GM04503 (cell line): ENCODE data around the gene PCNX4.
"Not testable (repeated sequence)": the region's sequence is repeated elsewhere in the genome, so short reads cannot be mapped to it uniquely, and the experiment has no call there.

Experiments
- DNase-seq: peaks from one replicate; pipeline ENCODE4 v3.0.0-alpha.2; 2012; ENCODE audit warnings: low read depth

PCNX4 gene

DNA sequence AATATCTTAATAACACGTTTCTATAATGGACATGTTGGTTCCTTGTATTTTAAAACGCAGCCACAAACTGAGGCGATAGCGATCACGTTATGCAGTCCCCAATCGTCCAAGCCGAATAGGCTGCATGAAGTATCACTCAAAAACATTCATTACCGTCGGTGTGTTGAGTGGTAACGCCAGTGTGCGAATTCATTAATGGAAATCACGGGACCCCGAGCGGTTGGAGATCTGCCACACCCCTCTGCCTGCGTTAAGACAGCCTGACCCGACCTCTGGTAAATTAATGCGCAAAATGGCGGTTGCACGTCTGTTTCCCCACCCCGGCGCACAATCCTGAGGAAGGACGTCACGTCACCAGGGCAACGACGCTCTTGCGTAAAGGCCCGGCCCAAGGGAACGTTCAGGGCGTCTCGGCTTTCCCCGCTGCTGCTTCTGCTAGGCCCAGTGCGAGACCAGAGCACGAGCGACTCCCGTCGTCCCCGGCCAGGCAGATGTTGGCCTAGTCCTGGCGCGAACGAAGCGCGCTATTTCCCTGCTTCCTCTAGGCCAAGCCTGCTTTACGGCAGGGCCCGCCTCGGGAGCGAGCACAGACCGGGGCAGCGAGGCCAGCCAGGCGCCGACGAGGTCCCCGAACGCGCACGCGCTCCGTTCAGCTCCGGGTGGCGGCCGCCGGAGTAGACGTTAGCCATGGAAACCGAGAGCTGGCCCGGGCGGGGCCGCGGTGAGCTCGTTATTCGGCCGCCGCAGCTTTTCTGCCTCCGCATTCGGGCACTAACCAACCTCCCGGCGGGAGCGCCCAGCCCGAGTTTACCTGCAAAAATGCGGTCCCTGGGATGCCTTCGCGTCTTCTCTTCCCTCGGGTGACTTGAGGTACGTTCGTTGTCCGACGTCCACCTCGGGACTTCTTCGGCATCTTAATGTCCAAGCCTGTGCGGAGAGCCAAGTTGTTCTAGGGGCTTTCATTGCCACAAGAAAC is at the start of gene PCNX4:
Gene PCNX4 (plus strand): TSS at position 374 of the 976 bp plus-strand sequence. CDS start 15,716 bp downstream, outside the sequence.
- peak; percentile 93 for DNase-seq

DNA sequence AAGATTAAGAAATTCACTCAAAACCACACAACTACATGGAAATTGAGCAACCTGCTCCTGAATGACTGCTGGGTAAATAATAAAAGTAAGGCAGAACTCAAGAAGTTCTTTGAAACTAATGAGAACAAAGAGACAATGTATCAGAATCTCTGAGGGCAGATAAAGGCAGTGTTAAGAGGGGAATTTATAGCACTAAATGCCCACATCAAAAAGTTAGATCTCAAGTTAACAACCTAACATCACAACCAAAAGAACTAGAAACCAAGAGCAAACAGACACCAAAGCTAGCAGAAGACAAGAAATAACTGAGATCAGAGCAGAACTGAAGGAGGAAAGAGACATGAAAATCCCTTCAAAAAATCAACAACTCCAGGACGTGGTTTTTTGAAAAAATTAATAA is 43.7 kb upstream of the PCNX4 start:
- not testable (repeated sequence) for DNase-seq

GRCh38 chr14:60051721-60052221 is 40.0 kb upstream of the PCNX4 start:
- DNase-seq: peak; percentile 8

DNA sequence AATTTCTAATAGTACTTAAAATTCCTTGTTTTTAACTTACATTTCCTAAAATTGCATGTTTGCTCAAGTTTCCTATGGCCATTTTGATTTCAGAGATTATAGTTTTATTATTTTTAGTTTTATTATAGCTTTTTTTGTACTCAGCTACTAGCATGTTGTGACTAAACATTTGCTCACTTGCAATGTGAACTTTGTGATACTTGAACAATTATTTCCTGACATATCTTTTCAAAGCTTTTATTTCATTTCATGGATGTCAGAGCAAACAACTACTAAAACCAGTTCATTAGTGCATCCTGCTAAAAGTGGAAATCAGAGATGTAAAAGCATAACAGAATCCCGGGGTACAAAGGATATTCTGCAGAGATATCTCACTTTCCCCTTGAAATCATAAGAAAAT is 33.6 kb upstream of the PCNX4 start:
- DNase-seq: no peak

DNA sequence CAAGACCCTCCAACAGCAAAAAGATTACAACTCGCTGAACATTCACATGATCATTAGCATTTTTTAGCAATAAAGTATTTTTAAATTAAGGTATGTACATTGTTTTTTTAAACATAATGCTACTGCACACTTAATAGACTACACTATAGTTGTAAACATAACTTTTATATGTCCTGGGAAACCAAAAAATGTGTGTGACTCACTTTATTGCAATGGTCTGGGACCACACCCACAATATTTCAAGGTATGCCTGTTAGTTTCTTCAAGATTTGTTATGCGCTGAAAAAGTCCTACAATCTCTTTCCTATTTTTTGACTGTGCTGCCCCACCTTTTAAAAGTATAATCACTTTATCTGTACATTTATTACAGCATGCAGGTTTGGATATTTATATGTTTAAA is 30.4 kb upstream of the PCNX4 start:
- no peak for DNase-seq

DNA sequence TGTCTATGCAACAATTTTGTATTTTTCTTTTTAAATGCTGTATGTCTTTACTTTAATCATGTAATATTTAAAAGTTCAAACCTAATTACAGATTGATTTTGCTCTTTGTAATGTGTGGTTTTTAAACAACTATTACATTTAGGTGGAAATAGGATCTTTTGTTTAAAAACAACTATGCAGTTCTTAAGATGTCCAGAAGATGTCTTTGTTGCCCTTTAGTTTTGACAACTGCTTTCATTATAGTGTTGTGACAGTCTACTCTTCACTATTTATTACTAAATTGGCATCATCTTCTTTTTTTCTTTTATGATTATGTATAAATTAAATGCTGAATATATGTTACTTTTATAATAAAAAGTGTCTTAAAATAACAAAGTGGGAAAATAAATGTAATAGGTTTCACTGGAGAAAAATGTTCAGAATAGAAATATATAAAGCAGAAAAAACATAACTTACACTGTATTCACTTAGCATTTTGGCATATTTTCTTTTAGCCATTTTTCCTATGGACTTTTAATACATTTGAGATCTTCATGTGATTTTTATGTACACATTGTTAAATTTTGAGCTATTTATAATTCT is 27.1 kb upstream of the PCNX4 start:
- no peak for DNase-seq

GRCh38 chr14:60067882-60068281 is 23.8 kb upstream of the PCNX4 start:
- DNase-seq: no peak

GRCh38 chr14:60079723-60080122 is 12.0 kb upstream of the PCNX4 start:
- DNase-seq: no peak

DNA sequence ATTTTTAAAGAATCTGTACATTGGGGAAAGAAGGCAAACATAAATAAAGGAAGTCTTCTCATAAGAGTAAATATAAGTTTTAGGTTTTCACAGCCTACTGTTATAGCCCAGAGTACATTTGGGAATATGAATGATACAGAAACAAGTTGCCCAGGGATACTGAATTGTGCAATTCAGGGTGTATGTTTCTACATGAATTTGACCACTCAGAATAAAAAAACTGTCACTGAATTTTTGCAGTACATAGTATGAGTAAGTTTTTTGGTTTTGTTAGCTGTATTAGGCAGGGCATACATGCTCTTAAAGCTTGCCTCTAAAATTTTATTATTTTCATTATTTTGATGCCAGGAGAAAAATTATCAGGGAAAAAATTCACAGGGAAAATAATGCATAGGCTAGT is 6.6 kb upstream of the PCNX4 start:
- DNase-seq: no peak

GRCh38 chr14:60085693-60086092 is 6.0 kb upstream of the PCNX4 start:
- no peak for DNase-seq

DNA sequence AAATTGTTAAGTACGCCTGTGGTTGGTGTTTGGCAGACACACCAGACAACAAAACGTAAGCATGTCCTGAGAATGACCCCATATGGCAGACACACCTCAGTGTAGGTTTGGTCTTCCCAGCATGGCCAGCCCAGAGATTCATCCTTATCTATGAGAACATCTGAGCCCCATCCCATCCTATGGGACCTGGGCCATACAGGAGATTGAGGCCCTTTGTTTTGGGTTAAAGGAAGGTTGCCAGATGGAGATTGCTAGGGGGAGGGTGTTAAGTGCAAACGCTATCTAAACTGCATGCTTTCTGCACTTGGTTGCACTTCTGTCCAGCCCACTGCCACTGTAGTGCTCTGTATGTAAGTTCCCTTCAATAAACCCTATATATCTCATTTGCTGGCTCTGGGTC is 4.1 kb upstream of the PCNX4 start:
- no peak for DNase-seq

GRCh38 chr14:60089221-60089620 is 2.5 kb upstream of the PCNX4 start:
- DNase-seq: no peak

GRCh38 chr14:60090864-60091519 is 731 bp upstream of the PCNX4 start:
- no peak for DNase-seq

DNA sequence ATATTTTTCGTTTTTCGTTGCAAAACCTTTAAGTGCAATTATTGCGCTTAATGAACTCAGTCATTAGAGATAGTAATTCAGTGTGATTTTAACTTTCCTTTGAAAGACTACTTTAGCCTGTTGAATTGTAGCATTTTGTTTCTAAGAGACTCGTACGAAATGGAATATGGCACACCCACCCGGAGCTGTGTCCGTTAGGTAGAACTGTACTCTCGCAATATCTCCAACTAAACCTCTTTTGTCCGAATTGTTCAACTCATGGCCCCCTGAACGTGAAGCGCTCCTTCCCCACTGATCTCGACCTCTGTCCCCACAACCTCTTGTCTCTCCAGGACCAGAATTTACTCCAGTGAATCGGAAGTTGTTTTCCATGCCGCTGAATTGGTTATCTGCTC is 800 bp downstream of the PCNX4 start:
- no peak for DNase-seq

- no peak for DNase-seq
Measured at GRCh38 chr14:60093080-60093479, 1.4 kb downstream of the PCNX4 start.

- no peak for DNase-seq
Measured at GRCh38 chr14:60093606-60094005, 1.9 kb downstream of the PCNX4 start.

DNA sequence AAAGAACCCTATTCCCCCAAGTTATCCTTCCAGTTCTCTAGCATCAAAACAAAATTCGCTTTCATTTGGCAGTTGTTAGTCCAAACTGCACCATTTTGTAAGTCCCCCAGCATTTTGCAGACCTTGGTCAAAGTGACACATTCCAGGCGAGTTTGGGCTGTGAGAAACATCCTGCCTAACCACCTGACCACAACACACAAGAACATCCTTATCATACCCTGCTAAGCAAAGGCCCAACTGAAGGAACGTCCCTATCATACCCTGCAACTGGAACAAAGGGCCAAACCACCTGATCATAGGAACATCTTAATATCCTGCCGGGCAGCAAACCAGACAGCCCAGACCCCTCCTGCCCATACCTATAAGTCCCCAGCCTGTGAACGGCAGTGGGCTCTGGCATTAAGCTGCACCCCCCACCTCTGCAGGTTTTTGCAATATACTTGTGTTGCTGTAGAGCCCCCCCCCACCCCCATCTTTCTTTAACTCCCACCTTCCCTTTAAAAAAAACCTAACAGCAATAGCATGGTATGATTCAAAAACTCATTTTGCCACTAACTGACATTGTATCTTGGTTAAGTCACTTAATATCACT is 2.7 kb downstream of the PCNX4 start:
- DNase-seq: no peak

- DNase-seq: no peak
Measured at GRCh38 chr14:60095231-60095630, 3.5 kb downstream of the PCNX4 start.

DNA sequence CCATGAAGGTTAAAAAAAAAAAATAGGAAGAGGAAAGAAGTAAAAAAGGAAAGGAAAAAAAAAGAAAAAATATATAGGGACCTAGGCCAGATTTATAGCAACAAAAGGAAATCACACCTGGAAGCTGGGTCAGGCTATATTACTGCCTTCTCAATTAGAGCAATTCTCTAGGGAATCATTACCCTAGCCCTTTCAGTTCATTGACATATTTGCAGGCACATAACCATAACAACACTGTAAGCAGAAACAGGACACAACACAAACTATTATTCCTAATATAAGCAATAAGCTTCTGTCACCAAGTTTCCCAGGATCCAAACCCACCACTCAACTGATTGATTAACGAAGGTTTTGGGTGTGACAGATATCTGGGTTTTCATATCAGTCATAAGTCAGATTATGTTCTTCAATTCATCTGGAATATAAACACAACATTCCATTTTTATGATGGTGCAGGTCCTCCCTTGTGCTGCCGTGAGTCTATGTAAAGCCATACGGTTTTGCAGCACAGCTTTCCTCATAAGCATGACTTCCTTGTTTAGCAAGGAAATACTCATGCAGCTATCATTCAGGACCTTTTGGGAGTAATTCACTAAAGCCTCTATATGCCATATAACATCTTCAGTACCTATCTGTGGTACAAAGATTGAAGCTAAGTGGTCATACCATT is 4.2 kb downstream of the PCNX4 start:
- no peak for DNase-seq

- no peak for DNase-seq
Measured at GRCh38 chr14:60097974-60098373, 6.3 kb downstream of the PCNX4 start.

- DNase-seq: not testable (repeated sequence)
Measured at GRCh38 chr14:60099855-60100254, 8.1 kb downstream of the PCNX4 start.

GRCh38 chr14:60101786-60102185 is 10.1 kb downstream of the PCNX4 start:
- no peak for DNase-seq
